Right lobe of liver (tissue), 4 donors: ENCODE results near the gene ADSS1.

Experiments used
- POLR2A ChIP-seq: fragments of 450-650 bp; IDR thresholded peaks from one replicate; pipeline ENCODE4 v1.6.1; 2017; ENCODE audit warnings: antibody characterized with exemption, mild to moderate bottlenecking
- TF ChIP-seq, protein P1 (sequence below), 4 donors: fragments of 200-600 bp in 3 of 4; fragments of 450-650 bp in 1 of 4; IDR thresholded peaks; one replicate each; pipeline versions ENCODE4 v1.5.1 to v1.8.0; 2016 to 2022; ENCODE audit warnings: antibody characterized with exemption in 4 of 4, mild to moderate bottlenecking in 2 of 4
- donor health status: DM: no; HTN: no; CAD: no.
- donor health status: DM: no; HTN: no; CAD: no.
- donor health status: DM: no; HTN: yes; CAD: no.

DNA sequence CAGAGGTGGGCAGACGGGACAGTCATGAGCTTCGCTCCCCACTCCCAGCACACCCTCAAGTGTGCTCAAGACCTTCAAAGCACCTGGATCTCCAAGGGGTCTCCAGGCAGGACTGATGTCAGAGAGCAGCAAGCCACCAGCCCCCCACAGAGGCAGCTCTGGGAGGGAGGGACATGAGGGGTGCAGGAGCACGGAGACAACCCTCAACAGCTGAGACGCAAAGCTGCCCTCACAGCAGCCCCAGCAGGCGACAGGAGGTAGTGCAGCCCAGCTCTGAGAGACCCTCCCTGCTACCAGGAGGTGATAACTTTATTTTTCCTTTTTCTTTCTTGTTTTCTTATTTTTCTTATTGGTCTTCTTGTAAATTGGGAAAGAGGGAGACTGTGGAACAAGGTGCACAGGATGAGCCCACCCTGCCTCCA, 46.8 kb downstream of the ADSS1 start:
- TF ChIP-seq, protein P1, sequence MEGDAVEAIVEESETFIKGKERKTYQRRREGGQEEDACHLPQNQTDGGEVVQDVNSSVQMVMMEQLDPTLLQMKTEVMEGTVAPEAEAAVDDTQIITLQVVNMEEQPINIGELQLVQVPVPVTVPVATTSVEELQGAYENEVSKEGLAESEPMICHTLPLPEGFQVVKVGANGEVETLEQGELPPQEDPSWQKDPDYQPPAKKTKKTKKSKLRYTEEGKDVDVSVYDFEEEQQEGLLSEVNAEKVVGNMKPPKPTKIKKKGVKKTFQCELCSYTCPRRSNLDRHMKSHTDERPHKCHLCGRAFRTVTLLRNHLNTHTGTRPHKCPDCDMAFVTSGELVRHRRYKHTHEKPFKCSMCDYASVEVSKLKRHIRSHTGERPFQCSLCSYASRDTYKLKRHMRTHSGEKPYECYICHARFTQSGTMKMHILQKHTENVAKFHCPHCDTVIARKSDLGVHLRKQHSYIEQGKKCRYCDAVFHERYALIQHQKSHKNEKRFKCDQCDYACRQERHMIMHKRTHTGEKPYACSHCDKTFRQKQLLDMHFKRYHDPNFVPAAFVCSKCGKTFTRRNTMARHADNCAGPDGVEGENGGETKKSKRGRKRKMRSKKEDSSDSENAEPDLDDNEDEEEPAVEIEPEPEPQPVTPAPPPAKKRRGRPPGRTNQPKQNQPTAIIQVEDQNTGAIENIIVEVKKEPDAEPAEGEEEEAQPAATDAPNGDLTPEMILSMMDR (IDR thresholded peaks at IDR 0.05), result peak; percentile 25 to 37 (median 32)
- TF ChIP-seq POLR2A, result no peak
